PFSK-1 (cell line): ENCODE measurements around the gene TBC1D22A.

Experiments
- POLR2AphosphoS5 ChIP-seq: IDR thresholded peaks from 2 replicates; pipeline ENCODE4 v1.6.1; 2012; ENCODE audit warnings: low read depth, mild to moderate bottlenecking, control low read depth, low read length, moderate library complexity
- TAF1 ChIP-seq: IDR thresholded peaks from 2 replicates; pipeline ENCODE4 v1.6.1; 2012; ENCODE audit warnings: low read length, control low read depth, borderline replicate concordance; ENCODE audit not compliant: insufficient read depth

GRCh38 chr22:46734830-46735453, 27.5 kb upstream of the TBC1D22A start:
- TF ChIP-seq TAF1 (no peak), POLR2AphosphoS5 (no peak)
